NCI-H2081 treated with DMSO at 0.1 percent for 48 hours (cell line): ENCODE data around the gene CDH23.

ENCODE experiments used
- DNase-seq: peaks from one replicate; lab custom pipeline; 2025; lab: John Stamatoyannopoulos, UW

CDH23 gene

DNA sequence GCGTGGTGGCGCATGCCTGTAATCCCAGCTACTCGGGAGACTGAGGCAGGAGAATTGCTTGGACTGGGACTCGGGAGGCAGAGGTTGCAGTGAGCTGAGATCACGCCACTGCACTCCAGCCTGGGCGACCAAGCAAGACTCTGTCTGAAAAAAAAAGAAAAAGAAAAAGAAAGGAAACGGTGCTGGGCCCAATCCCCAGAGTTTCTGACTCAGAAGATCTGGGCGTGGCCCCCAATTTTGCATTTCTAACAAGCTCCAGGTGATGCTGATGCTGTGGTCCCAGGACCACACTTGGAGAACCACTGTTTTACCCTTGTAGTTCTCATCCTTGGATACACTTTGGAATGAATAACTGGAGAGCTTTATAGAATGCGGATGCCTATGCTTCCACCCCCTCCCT, 243.9 kb downstream of the CDH23 start:
- no peak for DNase-seq

DNA sequence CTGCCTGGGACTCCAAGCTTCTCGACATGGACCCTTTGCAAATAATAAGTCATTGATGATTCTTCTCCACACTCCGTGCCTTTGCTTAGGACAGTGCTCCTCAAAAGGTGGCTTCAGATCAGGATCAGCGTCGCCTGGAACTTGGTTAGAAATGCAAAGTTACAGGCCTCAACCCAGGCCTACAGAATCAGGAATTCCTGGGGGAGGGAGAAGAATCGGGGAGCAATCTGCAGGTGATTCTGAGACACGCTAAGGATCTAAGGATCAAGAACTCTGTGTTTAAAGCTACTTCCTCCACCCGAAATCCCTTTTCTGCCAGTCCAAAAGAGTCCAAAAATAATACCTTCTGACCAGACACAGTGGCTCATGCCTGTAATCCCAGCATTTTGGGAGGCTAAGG, 244.7 kb downstream of the CDH23 start:
- DNase-seq, result no peak

DNA sequence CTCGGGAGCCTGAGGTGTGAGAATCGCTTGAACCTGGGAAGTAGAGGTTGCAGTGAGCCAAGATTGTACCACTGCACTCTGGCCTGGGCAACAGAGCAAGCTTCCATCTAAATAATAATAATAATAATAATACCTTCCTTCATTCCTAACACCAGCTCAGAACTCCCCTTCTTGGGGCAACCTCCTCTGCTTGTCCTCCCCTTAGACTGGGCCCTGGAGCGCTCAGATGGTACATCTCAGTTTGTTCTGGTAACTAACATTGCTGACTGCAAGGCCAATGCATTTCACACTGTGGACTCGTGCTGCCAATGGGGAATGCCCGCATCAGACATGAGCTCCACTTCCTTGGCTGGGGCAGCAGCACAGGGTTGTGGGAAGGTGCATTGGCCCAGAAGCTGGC, 245.3 kb downstream of the CDH23 start:
- no peak for DNase-seq

DNA sequence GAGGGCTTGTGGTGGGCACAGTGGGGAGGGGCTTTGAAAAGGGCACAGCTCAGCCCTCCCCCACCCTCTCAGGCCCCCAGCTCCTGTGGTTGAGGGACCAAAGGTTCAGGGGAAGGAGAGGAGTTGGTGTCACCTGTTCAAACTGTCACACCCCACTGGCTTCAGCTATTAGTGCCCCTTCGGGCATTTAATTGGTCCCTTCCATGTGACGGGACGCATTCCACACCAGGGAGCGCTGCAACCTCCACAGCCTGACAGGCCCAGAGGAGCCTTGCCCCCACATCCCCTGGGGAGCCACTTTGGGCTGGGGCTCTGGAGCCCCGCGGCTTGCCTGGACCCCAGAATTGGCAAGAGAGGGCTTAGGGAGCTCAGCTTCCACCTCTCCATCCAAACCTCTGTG, 247.2 kb downstream of the CDH23 start:
- DNase-seq, result no peak

DNA sequence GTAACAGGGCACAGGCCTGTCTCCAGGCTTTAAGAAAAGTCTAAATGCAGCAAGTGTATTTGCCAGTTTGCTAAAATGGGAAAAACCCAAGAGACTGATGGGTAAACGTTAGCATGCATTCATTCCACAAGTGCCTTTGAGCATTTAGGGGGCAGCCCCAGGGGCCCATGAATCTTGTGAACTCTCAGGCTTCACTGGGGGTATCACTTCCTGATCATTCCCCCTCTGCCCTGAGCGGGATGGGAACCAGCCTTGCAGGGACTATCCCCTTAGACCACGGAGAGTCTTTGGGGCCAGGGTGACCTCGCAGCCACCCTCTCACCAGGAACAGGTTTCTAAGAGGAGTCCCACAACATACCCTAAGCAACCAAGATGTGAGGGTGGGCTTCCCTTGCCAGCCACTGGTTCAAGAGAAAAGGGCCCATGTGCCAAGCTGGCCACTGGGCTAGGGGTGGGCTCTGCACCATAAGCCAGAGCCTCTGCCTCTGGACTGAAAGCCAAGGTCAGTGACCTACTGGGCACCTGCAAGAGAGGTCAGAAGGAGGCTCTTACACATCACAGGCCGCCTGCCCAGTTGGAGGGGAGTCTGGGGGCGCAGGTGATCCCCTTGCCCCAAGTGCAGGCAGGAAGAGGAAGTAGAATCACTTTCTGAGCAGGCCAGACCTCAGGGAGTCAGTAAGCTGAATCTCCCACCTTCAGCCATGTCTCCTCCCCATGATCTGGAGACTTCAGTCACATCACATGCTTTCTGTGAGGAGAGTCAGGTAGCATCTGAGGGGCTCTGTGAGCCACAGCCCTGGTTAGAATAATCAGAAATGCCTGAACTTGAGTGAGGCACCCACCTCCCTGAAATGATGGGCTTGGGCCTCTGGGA, 247.8 kb downstream of the CDH23 start:
- no peak for DNase-seq

DNA sequence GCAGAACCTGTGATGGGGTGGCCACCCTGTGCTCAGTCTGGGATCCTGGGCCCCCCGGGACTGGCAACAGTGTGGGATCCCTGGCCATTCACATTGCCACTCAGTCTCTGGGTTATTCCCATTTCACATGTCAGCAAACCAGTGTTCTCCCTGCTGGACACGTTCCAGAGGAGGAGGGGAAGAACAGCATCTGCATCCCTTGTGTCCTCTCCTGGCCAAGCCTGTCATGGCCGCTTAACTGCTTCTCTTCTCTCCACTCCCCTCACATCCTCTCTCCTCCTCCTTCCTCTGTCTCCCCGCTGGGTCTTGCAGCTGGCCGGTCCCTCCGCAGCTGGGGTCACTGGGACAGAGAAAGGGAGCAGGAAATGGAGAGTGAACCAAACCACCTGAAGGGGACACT, 248.5 kb downstream of the CDH23 start:
- no peak for DNase-seq

DNA sequence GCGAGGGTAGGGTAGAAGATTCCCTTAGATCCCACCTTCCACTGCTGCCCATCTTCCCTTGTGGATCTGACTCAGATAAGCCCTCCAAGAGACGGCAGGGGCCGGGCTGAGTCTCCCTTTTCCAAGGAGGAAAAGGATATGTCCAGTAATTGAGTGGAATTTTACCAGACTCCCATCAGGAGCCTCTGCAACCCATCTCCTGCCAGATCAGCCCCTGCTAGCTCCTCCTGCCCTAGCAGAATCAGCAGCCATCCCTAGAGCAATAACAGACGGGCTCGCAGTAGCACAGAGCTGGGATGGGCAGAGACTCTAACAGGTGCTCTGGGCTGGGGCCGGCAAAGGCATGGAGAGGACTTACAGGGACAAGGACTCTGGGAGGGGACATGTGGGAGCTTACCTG, 249.3 kb downstream of the CDH23 start:
- DNase-seq, result no peak

DNA sequence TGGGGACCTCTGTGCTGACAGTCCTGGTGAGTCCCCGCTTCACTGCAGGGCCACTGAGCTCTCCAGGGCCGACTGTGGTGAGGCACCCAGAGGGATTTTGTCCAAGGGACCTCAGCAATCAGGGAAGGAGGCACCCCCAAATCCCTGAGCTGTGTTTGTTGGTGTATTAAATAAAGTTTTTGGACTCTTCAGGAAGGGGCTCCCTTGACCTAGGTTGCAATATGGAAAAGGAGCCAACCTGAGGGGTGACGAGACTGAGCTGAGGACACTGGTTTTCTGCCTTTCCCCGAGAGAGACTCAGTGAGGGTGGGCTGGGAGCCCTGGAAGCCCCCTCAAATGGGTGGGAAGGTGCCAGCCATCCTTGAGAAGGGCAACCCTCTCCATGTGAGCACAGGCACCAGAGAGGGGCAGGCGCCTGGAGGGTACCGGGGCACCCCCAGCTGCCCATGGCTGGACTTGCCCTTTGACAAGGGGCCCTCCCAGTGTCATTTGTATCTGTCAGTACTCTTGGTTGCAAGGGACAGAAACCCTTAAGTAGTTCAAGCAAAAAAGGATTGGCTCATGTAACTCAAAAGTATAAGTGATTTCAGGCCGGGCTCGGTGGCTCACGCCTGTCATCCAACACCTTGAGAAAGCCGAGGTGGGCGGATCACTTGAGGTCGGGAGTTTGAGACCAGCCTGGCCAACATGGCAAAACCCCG, 250.0 kb downstream of the CDH23 start:
- no peak for DNase-seq

DNA sequence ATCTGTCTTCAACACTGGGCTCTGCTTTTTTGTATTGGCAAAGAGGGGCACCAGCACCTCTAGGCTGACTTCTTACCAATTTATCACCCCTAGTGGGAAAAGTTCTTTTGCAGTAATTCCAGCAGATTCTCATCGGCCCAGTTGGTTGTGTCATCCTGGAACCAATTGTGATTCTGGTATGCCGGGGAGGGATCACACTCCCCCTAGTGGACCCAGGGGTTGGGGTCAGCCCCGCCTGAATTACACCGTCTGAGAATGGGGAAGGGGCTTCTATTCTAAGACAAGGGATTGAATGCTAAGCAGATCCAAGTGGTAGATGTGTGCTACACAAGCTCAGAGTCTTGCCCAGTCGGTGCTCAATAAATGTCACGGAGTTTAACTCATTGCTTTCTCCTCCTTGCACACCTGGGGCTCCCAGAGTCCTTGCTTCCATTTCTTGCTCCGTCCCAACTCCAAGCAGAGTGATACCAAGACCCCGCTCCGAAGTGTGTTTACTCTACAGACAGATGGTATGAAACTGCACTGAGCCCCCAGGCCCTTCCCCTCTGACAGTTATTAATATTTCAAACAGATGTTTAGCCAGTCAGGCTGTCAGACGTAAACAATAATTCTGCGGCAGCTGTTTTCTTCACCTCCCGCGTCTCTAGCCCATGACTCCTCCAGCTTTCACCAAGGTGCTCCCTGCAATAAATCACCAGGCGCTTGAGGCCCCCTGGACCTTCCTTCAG, 251.0 kb downstream of the CDH23 start:
- no peak for DNase-seq

DNA sequence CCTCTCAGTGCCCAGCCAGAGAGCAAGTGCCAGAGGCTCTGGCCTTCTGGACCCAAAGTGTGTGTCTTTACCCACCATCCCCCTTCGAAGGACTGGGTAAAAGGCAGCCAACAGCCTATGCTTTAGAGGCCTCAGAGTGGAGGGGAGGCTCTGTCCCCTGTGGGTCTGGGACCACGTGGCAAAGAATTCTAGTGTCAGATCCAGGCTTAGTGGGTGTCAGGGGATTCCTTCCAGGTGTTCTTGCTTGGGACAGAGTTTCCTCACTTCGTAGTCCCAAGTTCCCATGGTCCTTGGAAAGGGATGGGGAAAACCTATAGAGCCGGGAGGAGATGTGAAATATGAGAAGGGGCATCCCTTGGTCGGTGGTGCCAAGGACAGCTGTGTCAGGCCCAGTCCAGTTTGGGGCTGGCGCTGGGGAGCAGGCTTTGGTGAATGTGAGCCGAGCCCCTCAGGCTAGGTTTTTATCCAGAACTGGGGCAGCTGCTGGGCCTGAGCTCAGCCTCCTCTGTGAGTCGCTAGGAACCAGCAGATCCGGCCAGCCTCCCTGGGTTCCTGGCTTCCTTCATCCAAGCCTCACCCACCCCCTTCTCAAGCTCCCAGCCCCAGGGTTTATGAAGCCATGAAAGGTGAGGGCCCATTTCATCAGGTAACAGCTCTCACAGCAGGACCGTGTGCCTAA, 251.7 kb downstream of the CDH23 start:
- no peak for DNase-seq

DNA sequence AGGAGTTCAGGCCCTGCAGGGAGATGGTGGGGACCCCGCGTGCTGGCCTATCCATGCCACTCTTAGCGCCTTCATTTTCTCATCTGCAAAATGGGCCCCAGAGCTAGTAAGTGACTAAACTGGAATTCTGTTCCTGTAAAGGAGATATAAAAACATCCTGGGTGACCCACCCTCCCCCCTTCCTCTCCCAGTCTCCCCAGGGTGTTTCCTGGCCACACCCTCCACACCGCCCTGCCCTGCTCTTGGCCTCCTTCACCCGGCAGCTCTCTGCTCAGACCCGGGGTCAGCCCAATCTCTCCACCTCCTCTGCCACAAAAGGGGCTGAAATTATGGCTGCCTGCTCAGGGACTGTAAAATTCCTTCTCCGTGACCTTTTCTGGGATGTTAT, 252.2 kb downstream of the CDH23 start:
- DNase-seq, result no peak

DNA sequence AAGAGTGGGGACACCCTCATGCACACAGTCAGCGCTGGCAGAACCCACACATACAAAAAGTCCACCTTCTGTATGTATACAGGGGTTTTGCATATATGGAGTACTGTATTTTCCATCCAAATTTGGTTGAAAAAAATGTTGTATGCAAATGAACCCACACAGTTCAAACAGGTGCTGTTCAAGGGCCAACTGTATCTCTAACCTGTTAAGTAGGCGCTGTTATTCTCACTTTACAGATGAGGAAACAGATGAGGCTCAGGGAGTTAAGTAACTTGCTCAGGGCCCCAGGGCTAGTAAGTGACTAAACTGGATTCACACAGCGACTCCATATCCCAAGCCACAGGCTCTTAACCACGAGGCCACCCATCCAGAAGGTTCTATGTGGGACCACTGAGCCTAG, 252.9 kb downstream of the CDH23 start:
- DNase-seq, result no peak

DNA sequence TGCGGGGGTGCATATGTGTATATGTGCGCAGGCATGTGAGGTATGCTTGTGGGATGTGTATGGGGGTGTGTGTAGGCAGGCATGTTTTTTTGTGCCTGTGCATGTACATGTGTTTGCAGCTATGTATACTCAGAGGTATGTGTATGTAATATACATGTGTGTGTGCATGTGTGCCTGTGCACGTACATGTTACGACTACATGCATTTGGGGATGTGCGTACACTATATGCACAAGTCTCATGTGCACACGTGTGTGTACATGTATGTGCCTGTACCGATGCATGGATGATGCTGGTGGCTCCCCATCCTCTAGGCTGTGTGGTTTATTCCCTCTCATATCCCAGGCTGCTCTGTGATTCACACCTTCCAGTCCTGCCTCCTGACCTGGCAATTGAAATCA, 253.7 kb downstream of the CDH23 start:
- no peak for DNase-seq

DNA sequence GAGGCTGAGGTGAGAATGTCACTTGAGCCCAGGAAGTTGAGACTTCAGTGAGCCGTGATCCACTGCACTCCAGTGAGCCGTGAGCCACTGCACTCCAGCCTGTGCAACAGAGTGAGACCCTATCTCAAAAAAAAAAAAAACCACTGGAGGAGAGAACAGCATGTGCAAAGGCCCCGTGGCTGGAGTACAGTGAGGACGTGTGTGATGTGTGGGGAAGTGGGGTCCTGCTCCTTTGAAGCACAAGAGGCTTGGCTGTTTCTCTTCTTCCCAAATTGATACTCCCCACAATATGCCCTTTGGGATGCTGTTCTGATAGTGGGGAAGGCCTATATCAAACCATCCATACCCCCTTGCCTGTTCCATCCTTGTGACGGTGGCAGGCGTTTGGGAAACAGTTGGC, 254.7 kb downstream of the CDH23 start:
- no peak for DNase-seq

DNA sequence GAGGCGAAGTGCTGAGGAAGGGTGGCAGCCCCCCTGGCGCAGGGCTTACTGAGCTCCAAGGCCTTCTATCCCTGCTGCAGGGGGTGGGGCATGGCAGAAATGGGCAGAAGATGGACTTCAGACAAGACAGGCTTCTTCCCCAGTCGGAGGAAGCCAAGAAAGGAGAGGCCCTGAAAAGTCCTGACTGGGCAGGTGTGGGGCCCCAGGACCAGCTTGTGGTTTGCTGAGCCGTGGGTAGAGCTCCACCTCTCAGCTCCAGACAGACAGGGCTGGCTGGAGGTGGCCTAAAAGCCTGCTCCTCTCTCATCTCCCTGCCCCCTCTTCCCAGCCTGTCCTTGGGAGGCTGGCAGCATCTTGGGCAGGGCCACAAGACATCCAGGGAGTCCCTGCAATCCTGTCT, 255.2 kb downstream of the CDH23 start:
- DNase-seq, result no peak

DNA sequence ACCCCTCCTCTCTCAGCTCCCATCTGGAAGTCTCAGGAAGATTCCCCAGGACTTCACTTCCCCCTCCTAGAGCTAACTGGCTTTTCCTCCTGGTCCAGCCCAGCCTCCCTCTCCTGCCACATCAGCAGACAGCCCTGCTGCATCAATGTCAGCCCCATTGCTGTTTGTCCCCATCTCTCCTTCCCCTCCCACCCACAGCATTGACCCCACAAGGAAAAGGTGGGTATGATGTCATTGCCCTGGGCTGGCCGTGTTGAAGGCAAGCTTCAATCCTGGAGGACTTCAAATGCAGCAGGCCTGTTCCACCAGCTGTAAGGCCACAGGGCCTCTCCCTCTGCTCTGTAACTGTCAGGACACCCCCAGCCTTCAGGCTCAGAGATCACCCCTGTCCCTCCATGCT, 256.3 kb downstream of the CDH23 start:
- DNase-seq, result no peak

DNA sequence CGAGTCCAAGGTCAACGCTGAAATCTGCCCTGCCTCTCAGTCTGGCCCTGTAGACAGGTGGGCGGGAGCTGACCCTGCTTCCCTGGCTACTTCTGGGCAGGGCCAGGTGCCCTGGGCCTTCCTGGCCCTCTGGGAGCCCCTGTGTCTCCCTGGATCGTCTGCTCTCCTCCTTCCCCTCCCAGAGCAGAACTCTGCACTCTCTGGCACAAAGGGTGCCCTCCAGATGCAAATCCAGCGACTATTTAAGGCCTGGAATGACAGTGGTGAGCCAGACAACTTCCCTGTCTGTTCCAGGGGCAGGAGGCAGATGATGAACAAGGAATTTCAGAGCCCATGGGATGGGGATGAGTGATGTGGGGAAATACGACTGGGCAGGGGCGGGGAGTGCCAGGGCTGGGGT, 259.5 kb downstream of the CDH23 start:
- no peak for DNase-seq

DNA sequence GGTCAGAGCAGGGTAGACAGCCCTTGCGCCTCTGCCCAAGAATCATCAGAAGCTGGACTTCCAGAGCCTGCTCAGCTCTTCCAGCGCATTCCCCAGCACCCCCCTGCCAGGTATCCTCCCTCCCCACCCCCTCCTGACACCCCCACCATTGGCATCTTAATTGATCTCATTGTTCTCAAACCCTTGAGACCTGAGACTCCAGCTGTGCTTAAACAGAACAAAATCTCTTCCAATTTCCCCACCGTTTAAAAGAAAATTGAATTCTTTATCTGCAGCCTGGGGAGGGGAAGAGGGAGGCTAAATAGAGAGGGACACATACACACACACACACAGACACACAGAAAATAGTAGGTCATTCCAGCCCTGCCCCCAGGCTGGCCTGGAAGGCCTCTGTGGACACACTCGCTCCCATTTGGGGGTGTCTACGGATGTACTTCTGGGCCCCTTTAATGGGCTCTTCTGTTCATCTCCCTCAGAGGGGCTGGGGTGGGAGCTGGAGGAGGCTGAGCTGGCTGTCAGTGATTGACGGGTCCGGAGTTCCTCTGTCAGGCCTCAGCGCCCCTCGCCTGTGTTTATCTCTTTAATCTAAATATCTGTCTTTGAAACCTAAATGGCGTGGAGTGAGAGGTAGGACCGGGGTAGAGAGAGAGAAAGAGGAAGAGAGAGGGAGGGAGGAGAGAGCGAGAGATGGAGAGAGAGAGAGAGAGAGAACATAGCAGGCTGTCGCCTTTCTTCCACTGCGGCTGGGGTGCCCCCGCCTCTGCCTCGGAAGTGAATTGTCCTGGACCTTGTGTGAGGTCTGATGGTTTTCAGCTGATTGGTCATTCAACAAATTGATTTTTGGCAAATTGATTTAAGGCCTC, 261.1 kb downstream of the CDH23 start:
- DNase-seq, result no peak

DNA sequence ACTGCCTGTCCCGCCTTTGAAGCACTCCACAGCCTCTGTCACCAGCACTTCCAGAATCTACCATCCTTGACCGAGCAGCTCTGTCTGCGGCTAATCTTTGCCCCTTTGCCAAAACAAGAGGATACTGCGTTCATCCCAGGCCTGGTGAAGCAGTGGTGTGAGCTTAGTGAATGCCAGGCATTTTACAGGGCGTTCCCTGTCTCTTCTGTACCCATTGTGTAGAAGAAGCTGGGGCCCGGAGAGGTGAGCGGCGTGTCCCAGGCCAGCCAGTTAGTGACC, 261.7 kb downstream of the CDH23 start:
- DNase-seq, result no peak

DNA sequence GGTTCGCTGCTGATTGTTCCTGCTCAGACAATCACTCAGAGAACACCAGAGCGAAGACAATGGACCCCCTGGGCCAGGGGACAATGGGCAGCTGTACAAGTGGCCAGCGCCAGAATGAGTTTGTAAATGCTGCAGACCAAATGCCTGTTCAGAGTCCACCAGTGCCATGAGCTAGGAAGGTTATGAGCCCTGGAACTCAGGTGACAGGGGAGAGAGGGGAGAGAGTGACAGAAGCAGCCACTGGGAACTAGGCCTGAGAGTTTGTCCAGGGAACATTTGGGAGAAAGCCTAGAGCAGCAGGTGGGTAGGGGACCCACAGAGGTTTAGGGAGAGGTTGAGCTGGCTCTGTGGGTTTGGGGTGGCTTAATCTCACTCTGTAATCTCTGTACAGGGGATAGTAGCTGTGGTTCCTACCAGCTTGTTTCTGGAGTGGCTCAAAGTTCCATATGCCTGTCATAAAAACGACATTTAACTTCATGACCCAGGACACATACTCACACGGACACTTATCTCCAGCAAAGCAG, 262.5 kb downstream of the CDH23 start:
- no peak for DNase-seq

DNA sequence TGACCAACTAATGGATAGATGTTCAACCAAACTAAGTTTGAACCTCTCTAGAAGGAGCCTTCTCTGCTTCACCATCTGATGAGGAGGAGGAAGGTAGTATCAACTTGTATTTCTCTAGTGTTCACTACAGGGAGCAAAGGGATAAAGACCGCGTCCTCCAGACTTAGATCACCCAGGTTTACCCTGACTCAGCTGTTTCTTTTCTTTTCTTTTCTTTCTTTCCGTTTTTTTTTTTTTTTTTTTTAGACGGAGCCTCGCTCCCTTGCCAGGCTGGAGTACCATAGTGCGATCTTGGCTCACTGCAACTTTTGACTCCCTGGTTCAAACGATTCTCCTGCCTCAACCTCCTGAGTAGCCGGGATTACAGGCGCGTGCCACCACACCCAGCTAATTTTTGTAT, 263.0 kb downstream of the CDH23 start:
- no peak for DNase-seq

DNA sequence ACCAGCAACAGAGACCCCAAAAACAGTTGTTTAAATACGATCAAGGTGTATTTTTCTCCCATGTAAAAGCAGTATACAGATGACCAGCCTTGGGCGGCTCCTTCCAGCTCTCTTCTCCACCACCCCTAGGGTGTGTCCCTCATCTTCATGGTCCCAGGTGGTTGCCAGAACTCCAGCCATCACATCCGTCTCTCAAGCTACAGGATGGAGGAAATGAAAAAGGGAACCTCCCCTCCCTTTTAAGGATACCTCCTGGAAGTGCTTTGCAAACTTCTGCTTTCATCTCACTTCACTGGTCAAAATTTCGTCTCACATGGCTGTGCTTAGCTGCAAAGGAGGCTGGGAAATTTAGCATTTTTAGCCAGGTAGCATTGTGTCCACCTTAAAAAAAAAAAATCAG, 263.6 kb downstream of the CDH23 start:
- no peak for DNase-seq
